Stimulated activated CD8-positive, alpha-beta memory T cell treated with anti-CD3 and anti-CD28 coated beads, Interleukin-4, amount 100 ng/mL, for 24 hours (primary cell): ENCODE results near the gene PRSS37.
"Not testable (repeated sequence)": the region's sequence is repeated elsewhere in the genome, so short reads cannot be mapped to it uniquely, and the experiment has no call there.

Experiments
- DNase-seq: peaks from one replicate; pipeline ENCODE4 v3.0.0-alpha.2; 2020; ENCODE audit warnings: low read depth

Gene PRSS37, protein sequence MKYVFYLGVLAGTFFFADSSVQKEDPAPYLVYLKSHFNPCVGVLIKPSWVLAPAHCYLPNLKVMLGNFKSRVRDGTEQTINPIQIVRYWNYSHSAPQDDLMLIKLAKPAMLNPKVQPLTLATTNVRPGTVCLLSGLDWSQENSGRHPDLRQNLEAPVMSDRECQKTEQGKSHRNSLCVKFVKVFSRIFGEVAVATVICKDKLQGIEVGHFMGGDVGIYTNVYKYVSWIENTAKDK

DNA sequence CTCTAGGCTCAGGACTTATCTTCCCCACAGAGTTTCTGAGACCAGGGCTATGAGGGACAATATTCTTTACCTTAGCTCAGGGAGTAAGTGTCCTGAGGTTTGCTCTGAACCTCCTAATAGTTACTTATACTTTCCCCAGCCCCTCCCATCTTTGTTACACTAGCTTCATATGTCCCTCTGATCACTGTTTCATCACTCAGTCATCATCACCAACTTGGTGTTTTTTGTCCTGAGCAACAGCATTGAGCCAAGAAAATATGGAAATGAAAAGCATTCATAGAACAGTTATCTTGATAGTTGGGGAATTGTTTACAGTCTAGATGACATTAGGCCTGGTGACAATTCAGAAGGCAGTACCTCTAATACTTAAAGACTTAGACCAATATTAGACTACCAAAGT is at the start of gene PRSS37:
PRSS37 (minus strand) TSS at position 101 of the 400 bp plus-strand sequence. CDS start 436 bp downstream, outside the sequence.
- no peak for DNase-seq

DNA sequence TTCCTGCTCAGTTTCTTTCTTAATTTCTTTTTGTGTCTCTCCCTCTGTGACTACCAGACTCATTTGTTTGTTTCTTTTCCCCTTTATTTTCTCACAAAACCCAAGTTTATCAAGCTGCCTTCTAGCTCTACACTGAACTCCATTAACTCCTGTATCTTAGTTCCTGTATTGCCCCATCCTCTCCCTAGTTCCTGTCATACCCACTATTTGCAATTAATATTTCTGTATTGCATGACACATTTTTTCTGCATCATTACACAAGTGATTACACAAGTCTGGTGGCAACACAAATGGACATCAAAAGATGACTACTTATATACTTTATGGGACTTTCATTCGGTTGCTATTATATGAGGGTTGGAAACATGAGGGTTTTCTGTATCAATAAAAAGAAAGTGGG is 48.0 kb upstream of the PRSS37 start:
- no peak for DNase-seq

DNA sequence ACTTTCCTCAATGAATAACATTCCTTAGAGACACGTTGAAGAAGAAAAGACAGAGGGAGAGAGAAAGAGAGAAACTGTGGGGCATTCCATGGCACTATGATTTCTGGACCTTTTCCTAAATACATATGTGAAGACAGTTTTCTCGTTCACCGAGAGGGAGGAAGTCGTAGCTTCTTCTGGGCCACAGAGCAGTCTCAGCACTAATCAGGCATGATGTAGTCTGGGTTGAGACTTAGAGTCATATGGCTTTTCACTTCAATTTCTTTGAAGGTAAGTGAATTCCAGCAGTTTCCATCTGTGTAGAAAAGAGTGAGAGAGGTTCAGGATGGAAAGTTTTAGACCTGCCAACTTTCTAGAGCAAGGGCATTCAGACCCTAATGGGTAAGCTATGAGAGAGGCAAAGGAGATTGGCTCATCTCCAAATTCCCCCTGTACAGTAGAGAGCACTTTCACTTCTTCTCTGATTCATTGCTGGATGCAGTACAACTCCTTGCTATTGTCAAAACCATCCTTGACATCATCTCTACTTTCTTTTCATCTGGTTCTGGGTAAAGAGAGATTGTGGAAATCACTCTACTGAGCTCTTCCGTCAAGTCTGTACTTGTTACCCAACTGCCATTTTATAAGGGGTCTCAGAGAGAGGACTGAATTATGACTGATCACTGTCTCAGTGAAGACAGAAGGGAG is 43.4 kb upstream of the PRSS37 start:
- no peak for DNase-seq

DNA sequence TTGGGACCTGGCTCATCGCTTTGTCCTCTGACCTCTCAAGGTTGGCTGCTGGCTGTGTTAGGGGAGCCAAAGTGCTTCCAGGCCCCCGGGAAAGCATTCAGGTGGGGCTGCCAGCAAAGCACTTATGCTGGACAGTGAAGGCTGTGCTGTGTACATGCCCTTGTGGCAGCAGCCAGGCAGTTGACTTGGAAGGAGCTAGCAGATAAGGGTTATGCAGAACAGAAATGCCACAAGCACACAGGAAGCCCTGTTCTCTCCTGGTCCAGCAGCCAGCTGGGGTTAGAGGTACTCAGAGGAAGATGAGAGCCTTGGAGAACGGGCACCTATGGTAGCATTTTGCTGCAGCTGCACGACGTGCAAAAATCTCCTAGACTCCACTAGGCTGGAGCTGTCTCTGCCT is 39.7 kb upstream of the PRSS37 start:
- DNase-seq: no peak

DNA sequence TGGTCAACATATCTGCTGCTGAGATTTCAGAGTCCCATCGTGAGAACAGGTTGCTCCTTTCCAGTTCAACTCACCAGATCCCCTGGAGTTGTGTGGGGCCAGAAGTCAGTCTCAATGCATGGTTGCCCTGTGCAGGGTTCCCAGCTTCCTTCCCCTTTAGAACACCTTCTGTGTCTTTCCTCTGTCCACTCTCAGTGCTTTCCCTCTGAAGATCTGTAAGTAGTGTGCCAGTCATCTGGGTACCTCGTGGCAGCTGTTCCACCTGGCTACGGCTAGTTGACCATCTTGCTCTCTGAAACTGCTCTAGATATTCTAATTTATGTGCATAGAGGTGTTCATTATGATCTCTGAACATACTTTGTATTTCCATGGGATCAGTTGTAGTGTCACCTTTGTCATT is 36.1 kb upstream of the PRSS37 start:
- DNase-seq: no peak

DNA sequence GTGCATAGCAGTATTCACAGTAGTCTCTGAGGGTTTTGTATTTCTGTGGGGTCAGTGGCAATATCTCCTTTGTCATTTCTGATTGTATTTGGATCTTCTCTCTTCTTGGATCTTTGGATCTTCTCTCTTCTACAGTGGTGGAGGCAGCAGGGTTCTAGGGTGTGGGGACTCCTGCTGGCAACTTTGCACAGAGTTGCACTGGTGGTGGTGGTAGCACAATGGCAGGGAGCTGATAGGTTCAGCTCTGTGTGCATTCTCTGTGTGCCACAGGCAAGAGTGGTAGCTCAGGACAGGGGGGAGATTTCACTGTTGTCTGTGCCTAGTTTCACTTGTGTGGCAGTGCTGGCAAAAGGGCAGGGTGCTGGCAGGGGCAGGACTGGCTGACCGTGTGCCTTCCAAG is 35.1 kb upstream of the PRSS37 start:
- DNase-seq: no peak

DNA sequence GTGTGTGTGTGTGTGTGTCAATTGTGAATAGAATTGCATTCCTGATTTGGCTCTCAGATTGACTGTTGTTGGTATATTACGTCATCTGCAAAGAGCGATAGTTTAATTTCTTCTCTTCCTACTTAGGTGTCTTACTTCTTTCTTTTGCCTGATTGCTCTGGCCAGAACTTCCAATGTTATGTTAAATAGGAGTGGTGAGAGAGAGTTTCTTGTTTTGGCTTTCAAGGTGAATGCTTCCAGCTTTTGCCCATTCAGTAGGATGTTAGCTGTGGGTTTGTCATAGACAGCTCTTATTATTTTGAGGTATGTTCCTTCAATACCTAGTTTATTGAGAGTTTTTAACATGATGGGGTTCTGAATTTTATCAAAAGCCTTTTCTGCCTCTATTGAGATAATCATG is 34.2 kb upstream of the PRSS37 start:
- no peak for DNase-seq

DNA sequence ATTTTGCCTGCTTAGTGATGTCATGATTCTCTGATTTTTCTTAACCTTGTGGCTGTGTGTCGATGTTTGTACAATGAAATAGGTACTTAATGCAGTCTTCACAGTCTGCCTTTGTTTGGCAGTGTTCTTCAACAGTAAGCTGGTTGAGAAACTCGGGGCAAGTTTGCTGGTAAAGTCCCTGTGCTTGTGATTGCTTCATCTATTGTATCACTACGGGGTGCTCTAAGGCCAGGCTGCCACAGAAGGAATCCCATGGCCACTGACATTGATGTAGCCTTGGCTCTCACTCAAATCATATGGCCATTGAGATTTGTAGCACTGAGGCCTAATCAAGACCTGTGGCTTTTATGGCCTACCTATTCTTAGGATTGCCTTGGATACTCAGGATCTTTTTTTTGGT is 33.5 kb upstream of the PRSS37 start:
- no peak for DNase-seq

DNA sequence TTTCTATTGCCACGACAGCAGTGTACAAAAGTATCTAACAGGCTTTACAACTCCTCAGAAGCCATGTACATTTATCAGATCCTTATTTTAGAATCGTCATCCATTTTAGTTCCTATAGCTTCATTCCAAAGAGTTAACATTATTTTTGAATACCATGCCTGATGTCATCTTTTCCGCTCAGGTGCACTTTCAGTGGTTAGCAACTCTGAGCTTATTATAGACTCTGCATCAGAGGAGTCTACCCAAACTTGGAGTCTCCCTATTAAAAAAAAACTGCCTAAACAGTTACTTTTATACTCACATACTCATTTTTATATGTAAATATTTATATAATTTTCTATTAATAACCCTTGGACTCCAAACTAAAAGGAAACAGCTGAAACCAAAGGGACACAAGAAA is 31.6 kb upstream of the PRSS37 start:
- no peak for DNase-seq

DNA sequence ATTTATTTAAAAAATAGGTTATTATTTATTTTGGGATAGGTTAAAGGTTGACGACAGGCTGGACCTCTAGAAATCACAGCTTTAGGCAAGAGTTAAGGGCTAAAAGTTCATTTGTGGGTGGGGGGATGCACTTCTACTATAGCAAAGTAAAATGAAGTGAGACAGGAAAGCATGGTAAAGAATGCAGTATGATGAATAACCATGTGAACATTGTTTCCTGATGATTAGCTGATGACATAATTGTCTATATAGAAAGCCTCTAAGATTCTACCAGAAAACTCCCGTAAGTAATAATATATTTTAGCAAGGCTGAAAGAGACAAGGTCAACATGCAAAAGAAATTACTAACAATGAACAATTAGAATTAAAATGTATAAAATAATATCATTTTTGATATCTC is 25.7 kb upstream of the PRSS37 start:
- DNase-seq: no peak

DNA sequence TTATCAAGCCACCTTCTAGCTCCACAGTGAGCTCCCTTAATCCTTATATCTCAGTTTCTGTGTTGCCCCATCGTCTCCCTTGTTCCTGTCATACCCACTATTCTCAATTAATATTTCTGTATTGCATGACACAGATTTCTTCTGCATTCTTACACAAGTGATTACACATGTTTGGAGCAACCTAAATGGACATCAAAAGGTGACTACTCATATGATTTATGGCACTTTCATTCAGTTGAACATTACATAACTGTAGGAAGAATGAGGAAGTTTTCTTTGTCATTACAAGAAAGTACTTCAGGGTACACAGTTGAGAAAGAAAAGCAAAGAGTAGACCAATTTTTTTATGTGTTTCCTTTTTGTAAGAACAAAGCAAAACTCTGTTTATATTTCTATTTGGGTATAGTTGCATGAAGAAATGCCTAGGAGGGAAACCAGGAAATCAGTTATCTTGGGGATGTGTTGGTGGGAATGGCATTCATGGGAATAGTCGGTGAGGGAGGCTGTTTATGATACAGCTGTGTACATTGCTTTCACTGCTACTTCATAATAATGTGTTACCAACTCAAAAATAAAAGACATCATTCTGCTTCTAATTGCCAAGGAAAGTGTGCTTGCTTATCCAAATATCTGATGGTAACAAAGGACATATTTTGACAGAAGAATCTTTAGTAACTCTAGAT is 23.6 kb upstream of the PRSS37 start:
- no peak for DNase-seq

DNA sequence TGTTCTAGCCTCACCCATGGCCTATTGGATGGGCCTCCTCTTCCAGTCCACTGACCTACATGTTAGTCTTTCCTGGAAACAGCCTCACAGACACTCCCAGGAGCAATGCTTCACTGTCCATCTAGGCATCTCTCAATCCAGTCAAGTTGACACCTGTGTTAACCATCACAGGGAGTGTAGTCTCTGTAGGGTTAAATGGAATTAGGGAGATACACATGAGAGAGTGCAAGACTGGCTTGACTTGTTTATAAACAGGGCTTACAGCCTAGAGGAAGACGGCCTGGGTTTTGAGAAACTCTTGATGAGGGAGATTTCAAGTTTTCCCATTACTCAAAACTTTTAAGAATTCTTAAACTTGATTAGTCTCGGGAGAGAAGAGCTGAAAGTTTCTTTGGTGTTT is 18.9 kb upstream of the PRSS37 start:
- no peak for DNase-seq

DNA sequence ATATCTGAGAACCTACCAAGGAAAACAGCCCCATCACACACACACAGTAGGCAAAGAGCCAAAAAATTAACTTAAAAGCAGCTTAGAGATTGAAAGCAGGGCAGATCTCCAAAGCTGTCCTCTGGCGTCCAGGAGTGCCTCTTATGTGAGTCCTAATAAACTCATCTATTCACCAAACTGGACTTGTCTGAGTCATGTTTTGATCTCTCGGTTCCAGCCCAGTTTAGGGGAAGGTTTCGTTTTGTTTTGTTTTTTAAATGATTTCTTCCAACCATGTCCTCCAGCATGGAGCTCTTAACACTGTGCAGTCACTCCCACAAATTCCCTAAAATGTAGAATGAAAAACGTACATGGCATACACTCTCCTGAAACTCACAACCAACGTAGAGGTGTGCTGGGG is 6.7 kb upstream of the PRSS37 start:
- no peak for DNase-seq

DNA sequence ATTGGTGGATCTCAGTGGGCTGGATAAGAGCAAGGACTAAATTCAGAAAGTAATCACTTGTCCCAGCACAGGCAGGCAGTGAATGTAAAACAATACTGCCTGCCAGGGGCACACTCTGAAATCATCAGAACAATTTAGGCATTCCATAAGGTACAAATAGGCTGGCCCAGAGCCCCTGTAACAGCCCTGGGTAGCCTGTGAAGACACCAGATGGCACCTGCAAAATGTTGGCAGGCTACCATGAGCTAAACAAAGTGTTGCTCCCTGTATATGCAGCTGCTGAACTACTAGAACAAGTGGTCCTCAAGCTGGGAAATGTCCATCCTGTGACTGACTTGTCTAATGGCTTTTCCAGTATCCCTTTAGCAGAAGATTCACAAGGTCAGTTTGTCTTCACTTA is 3.0 kb upstream of the PRSS37 start:
- no peak for DNase-seq

DNA sequence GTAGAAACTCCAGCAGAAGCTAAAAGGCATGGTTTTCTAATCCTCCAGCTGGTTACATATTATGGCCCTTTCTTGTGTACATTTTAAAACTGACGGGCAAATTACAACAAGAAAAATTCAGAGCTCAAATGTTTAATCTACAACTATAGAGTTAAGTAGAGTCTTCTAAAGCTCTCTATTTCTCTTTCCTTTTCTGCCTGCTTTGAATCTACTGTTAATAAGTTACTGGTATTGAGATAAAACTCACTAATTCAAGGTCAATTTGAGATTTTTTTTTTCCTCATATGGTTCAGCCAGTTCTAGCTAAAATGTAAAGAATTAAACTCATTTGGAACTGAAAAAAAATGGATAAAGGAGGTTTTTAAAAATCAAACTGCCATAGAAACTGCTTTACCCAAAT is 1.6 kb upstream of the PRSS37 start:
- DNase-seq: no peak

DNA sequence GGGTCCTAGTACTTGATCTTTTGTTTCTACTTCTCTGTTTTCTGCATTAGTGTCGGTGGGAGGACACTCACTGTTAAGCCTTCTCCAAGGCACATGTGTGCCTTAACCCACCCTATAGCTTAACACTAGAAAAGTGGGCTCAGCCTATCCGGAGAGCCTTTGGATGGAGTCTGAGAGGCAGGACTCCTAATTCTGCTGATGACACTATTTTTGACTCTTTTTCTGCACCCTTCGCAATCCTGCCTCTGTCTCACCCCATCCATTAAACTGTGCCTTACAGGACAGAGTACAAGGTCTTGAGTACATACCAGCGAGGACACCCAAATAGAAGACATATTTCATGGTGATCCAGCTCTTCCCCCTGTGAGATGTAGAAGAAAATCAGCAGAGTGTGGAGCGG is 577 bp downstream of the PRSS37 start:
- DNase-seq: no peak

DNA sequence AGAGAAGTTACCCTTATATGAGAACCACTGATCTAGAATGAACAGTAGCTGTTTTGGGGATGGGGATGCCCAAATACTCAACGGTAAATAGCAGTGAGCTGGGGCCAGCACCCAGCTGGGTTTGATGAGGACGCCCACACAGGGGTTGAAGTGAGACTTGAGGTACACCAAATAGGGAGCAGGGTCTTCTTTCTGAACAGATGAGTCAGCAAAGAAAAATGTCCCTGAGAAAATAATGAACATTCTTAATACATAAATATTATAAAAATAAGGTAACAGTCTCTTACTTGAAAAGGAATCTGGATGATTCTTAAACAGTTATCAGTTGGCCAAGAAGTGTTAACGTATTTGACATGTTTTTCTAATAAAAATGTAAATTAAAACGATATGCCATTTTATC is 2.0 kb downstream of the PRSS37 start:
- no peak for DNase-seq

DNA sequence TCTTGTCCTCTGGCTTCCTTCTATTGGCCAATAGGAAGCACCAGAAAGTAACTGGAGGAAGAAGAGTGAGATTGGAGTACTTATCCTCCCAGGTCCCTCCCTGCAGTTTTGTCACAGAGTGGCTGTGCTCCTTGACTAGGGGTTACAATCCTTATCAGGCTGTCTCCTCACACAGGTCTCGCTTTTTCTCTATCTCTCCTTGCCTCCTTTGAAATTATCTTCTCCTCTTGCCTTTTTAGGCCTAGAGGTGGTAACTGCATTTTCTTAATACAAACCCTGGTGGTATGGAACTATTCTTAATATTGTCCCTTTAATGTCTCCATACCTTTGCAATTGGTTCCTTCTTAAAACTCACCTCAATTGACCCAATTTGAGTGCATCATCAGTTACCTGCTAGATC is 2.7 kb downstream of the PRSS37 start:
- no peak for DNase-seq

DNA sequence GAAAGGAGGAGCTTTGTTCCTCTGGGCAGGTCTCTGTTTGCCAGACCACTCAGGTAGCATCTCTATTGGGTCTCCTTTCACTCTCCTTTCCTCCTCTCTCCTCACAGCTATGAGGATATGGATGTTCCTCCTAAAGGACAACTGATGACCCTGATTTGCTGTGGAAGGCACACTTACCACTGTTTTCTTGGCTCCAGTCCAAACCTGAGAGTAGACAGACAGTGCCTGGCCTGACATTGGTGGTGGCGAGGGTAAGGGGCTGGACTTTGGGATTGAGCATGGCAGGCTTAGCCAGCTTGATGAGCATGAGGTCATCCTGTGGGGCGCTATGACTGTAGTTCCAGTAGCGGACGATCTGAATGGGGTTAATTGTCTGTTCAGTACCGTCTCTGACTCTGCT is 3.6 kb downstream of the PRSS37 start:
- DNase-seq: no peak

DNA sequence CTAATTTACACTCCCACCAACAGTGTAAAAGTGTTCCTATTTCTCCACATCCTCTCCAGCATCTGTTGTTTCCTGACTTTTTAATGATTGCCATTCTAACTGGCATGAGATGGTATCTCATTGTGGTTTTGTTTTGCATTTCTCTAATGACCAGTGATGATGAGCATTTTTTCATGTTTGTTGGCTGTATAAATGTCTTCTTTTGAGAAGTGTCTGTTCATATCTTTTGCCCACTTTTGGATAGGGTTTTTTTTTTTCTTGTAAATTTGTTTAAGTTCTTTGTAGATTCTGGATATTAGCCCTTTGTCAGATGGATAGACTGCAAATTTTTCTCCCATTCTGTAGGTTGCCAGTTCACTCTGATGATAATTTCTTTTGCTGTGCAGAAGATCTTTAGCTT is 18.9 kb downstream of the PRSS37 start:
- not testable (repeated sequence) for DNase-seq

DNA sequence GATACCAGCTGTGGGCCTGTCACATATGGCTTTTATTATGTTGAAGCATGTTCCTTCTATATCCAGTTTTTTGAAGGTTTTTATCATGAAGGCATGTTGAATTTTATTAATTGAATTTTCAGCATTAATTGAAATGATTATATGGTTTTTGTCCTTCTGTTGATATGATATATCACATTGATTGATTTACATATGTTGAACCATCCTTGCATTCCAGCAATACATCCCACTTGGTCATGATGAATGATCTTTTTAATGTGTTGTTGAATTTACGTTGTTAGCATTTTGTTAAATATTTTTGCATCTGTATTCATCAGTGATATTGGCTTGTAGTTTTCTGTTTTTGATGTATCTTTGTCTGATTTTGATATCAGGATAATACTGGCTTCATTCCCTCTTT is 21.2 kb downstream of the PRSS37 start:
- no peak for DNase-seq

DNA sequence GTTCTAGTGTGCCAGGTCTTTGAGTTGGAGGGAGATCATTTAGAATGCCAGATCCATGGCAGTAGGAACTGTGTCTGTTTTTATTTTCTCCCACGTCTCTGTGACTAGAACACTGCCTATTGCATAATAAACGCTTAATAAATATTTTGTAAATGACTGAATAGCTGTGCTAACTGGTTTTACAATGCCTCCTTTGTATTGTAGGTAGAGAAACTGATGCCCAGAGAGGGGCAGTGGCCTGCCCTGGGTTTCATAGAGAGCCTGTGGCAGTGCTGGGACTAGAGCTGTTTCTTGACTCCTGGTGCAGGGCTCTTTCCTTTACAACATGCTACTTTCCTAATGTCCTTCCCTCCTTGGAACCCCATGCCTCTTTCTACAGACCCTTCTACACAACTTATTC is 48.8 kb downstream of the PRSS37 start:
- DNase-seq: no peak

DNA sequence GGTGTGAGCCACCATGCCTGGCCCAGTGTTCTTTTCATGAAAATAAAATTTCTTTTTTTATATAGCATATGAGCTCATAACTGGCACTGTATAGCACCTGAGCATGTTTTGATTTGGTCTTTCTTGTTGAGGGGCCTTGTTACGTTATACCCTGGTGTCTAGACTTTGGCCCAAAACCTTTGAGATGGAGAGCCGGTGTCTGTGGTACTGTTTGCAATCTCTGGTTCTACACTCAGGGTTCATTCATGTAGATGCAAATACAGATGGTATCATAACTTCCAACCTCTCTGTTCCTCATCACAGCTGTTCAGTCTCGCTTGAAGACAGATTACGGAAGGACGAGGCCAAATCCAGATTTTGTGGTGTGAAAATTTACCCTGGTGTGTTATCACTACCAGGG is 51.4 kb downstream of the PRSS37 start, which contains the start of gene TAS2R5:
TAS2R5 (plus strand) TSS at position 301 of the 400 bp plus-strand sequence. CDS start 145 bp downstream, outside the sequence.
- DNase-seq: no peak
